Fibroblast of pulmonary artery (primary cell): ENCODE data around the gene RHEB.

Source experiments
- DNase-seq: peaks from one replicate; pipeline ENCODE4 v3.0.0-alpha.2; 2010; ENCODE audit warnings: low read depth
- H3K4me3 ChIP-seq: replicated peaks from 2 replicates; pipeline ENCODE4 v1.5.1; 2011; ENCODE audit warnings: low read depth, mild to moderate bottlenecking, control low read depth, low read length, moderate library complexity
- CTCF ChIP-seq: IDR thresholded peaks from 2 replicates; pipeline ENCODE4 v1.5.1; 2011; ENCODE audit warnings: mild to moderate bottlenecking, control low read depth, low read length, inconsistent platforms; ENCODE audit errors: missing control alignments

Gene RHEB

GRCh38 chr7:151504715-151505326, 14.9 kb downstream of the RHEB start:
- DNase-seq, result no peak
- H3K4me3 ChIP-seq, result no peak overlapping the region
- no peak for TF ChIP-seq CTCF

GRCh38 chr7:151503902-151504714, 15.6 kb downstream of the RHEB start:
- no peak for TF ChIP-seq CTCF
- DNase-seq, result peak; percentile 93
- H3K4me3 ChIP-seq, result no peak overlapping the region

- TF ChIP-seq CTCF, result no peak
- no peak for DNase-seq
- H3K4me3 ChIP-seq, result no peak overlapping the region
Observed at GRCh38 chr7:151501676-151502075, 18.0 kb downstream of the RHEB start.

- no peak for DNase-seq
- H3K4me3 ChIP-seq, result no peak overlapping the region
- no peak for TF ChIP-seq CTCF
Observed at GRCh38 chr7:151498495-151498894, 21.2 kb downstream of the RHEB start.

- no peak for TF ChIP-seq CTCF
- no peak for DNase-seq
Observed at GRCh38 chr7:151497306-151497871, 22.3 kb downstream of the RHEB start.

GRCh38 chr7:151495360-151495759, 24.3 kb downstream of the RHEB start:
- no peak for DNase-seq
- TF ChIP-seq CTCF, result no peak
- H3K4me3 ChIP-seq, result no peak overlapping the region

More at GRCh38 chr7:151497306-151497871, 22.3 kb downstream of the RHEB start:
- no peak overlapping the region for H3K4me3 ChIP-seq
